Gastroesophageal sphincter (tissue), 3 donors: Measurements from ENCODE around the gene EMILIN2.

Experiments
- POLR2A ChIP-seq, 2 donors: fragments of 450-650 bp; IDR thresholded peaks; one replicate each; pipeline ENCODE4 v1.6.1; 2017; ENCODE audit warnings: antibody characterized with exemption in 2 of 2, mild to moderate bottlenecking in 2 of 2, moderate library complexity in 1 of 2
- TF ChIP-seq, protein P1 (sequence below), 4 experiments: fragments of 200-600 bp in 2 of 4; fragments of 450-650 bp in 2 of 4; sonication (generic) in 1 of 4; IDR thresholded peaks; one replicate each; pipeline ENCODE4 v1.5.1; 2017 to 2019; ENCODE audit warnings: antibody characterized with exemption in 4 of 4, mild to moderate bottlenecking in 2 of 4, moderate library complexity in 2 of 4

DNA sequence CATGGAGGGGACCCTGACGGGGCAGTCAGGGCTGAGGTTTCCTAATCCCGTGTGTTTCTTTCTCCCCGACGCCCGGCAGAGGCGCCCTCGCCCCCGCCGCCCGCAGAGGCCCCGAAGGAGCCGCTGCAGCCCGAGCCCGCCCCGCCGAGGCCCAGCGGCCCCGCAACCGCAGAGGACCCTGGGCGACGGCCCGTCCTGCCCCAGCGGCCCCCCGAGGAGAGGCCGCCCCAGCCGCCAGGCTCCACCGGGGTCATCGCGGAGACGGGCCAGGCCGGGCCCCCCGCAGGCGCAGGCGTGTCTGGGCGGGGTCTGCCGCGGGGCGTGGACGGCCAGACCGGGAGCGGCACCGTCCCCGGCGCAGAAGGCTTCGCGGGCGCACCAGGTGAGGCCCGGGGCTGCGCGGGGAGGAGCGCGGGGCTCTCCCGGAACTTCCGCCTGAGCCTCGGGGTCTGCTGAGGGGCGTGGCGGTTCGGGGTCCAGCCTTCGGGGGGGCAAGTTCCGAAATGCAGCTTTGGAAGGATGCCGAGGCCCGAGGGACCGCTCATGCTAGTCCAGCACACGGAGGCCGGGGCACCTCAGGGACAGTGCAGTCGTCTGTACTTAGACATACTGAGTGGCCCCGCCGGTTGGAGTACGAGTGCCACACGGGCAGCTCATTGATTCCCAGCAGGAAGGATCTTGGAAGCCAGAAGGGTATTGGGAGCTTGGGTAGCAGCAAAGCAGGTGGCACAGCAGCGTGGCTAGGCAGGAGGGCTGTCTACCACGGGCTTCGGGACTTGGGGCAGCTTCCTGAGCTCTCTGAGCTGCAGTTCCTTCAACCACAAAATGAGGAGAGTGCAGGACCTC, 60.1 kb downstream of the EMILIN2 start:
- TF ChIP-seq, protein P1, sequence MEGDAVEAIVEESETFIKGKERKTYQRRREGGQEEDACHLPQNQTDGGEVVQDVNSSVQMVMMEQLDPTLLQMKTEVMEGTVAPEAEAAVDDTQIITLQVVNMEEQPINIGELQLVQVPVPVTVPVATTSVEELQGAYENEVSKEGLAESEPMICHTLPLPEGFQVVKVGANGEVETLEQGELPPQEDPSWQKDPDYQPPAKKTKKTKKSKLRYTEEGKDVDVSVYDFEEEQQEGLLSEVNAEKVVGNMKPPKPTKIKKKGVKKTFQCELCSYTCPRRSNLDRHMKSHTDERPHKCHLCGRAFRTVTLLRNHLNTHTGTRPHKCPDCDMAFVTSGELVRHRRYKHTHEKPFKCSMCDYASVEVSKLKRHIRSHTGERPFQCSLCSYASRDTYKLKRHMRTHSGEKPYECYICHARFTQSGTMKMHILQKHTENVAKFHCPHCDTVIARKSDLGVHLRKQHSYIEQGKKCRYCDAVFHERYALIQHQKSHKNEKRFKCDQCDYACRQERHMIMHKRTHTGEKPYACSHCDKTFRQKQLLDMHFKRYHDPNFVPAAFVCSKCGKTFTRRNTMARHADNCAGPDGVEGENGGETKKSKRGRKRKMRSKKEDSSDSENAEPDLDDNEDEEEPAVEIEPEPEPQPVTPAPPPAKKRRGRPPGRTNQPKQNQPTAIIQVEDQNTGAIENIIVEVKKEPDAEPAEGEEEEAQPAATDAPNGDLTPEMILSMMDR (IDR thresholded peaks at IDR 0.05) = peak in 2 of 4 experiments; percentile 10 to 19
- TF ChIP-seq POLR2A (IDR thresholded peaks at IDR 0.05) = no peak
